ENCODE results near the gene PCDHGC3. TPM values are rescaled to one million over a fixed set of nuclear protein-coding genes. Genes with fewer than 3 reads are reported as not detected.
"Not testable (repeated sequence)": the region's sequence is repeated elsewhere in the genome, so short reads cannot be mapped to it uniquely, and the experiment has no call there.

Gene PCDHGC3
- 11.0 and 60.3 TPM in 2 replicates for total RNA-seq (ENCODE audit: low replicate concordance)
- long read RNA-seq, partial matches to known transcripts: 0 of 2 reads
- long read RNA-seq, other reads (novel, unspliced or antisense): 0 of 2 reads

DNA sequence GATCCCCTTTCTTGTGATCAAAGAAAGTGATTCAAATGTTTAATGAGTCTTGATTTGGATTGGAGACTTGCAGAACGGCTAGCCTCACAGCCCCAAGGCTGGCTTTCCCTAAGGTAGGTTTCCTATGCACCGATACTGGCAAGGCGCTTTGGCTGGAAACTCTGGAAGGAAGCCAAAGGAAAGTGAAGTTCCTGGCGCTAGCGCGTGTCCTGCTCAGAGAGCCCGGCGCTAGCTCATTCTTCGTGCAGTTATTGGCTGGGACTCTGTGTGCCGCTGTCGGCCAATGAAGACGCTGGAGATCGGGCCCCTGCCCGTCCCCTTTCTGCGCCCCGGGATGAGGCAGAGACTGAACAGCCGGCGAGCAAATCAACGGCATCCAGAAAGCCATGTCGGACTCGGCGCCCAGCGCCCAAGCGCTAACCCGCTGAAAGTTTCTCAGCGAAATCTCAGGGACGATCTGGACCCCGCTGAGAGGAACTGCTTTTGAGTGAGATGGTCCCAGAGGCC, at the start of gene PCDHGC3:
Gene PCDHGC3 (plus strand): TSS at position 342 of the 507 bp plus-strand sequence. CDS start 151 bp downstream, at position 493.
- peaks cover 9% of the 10 kb centered on the region for H3K4me1 Mint-ChIP-seq (ENCODE audit: unreplicated experiment)
- H3K36me3 Mint-ChIP-seq: peaks cover 35% of the 10 kb centered on the region
- H3K4me3 Mint-ChIP-seq: peak within 1 kb of the TSS; percentile 99
- peaks cover 13% of the 10 kb centered on the region for H3K27me3 Mint-ChIP-seq
- peak within 1 kb of the TSS; percentile 85 for H3K27ac Mint-ChIP-seq
- TF ChIP-seq, protein P1, sequence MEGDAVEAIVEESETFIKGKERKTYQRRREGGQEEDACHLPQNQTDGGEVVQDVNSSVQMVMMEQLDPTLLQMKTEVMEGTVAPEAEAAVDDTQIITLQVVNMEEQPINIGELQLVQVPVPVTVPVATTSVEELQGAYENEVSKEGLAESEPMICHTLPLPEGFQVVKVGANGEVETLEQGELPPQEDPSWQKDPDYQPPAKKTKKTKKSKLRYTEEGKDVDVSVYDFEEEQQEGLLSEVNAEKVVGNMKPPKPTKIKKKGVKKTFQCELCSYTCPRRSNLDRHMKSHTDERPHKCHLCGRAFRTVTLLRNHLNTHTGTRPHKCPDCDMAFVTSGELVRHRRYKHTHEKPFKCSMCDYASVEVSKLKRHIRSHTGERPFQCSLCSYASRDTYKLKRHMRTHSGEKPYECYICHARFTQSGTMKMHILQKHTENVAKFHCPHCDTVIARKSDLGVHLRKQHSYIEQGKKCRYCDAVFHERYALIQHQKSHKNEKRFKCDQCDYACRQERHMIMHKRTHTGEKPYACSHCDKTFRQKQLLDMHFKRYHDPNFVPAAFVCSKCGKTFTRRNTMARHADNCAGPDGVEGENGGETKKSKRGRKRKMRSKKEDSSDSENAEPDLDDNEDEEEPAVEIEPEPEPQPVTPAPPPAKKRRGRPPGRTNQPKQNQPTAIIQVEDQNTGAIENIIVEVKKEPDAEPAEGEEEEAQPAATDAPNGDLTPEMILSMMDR (conservative IDR thresholded peaks at IDR 0.05): peak; percentile 41
- no peak for DNase-seq (ENCODE audit: extremely low spot score, unreplicated experiment)
- H3K9me3 Mint-ChIP-seq: no peaks in the 10 kb centered on the region

DNA sequence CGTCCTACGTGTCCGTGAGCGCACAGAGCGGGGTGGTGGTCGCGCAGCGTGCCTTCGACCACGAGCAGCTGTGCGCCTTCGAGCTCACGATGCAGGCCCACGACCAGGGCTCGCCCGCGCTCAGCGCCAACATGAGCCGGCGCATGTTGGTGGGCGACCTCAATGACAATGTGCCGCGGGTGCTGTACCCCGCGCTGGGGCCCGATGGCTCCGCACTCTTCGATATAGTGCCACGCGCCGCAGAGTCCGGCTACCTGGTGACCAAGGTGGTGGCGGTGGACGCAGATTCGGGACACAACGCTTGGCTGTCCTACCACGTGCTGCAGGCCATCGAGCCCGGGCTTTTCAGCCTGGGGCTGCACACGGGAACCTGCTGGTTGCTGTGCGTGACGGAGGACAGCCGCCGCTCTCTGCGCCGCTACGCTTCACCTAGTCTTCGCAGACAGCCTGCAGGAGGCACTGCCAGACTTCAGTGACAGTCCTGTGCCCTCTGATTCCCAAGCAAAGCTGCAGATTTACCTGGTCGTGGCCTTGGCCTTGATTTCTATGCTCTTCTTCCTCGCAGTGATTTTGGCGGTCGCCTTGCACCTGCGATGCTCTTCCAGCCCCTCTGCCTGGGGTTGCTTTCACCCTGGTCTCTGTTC, 47.9 kb upstream of the PCDHGC3 start:
- peaks cover 39% of the 10 kb centered on the region for H3K36me3 Mint-ChIP-seq
- peaks cover 21% of the 10 kb centered on the region for H3K9me3 Mint-ChIP-seq
- H3K27me3 Mint-ChIP-seq: no peaks in the 10 kb centered on the region
- TF ChIP-seq, protein P1 (conservative IDR thresholded peaks at IDR 0.05): no peak
- no peaks in the 10 kb centered on the region for H3K4me1 Mint-ChIP-seq (ENCODE audit: unreplicated experiment)
- peak overlapping the region; percentile 34 for H3K4me3 Mint-ChIP-seq
- no peak for DNase-seq (ENCODE audit: extremely low spot score, unreplicated experiment)
- H3K27ac Mint-ChIP-seq: no peak overlapping the region

DNA sequence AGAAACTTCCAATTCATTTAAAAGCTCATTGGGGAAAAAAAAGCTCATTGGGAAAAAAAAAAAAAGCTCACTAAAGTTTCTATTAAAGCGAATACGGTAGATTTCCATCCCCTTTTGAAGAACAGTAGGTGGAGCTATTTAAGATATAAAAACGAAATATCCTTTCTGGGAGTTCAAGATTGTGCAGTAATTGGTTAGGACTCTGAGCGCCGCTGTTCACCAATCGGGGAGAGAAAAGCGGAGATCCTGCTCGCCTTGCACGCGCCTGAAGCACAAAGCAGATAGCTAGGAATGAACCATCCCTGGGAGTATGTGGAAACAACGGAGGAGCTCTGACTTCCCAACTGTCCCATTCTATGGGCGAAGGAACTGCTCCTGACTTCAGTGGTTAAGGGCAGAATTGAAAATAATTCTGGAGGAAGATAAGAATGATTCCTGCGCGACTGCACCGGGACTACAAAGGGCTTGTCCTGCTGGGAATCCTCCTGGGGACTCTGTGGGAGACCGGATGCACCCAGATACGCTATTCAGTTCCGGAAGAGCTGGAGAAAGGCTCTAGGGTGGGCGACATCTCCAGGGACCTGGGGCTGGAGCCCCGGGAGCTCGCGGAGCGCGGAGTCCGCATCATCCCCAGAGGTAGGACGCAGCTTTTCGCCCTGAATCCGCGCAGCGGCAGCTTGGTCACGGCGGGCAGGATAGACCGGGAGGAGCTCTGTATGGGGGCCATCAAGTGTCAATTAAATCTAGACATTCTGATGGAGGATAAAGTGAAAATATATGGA, 45.2 kb upstream of the PCDHGC3 start, which contains the start of gene PCDHGA12:
Gene PCDHGA12 (plus strand): TSS at position 176 of the 782 bp plus-strand sequence. CDS start 253 bp downstream, at position 429.
- Mint-ChIP-seq H3K36me3 (peaks cover 44% of the 10 kb centered on the region), H3K4me3 (no peak within 1 kb of the TSS), H3K9me3 (peaks cover 16% of the 10 kb centered on the region), H3K27ac (no peak within 1 kb of the TSS), H3K27me3 (no peaks in the 10 kb centered on the region), H3K4me1 (ENCODE audit: unreplicated experiment) (no peaks in the 10 kb centered on the region)
- no peak for DNase-seq (ENCODE audit: extremely low spot score, unreplicated experiment)
- TF ChIP-seq, protein P1 (conservative IDR thresholded peaks at IDR 0.05): no peak

DNA sequence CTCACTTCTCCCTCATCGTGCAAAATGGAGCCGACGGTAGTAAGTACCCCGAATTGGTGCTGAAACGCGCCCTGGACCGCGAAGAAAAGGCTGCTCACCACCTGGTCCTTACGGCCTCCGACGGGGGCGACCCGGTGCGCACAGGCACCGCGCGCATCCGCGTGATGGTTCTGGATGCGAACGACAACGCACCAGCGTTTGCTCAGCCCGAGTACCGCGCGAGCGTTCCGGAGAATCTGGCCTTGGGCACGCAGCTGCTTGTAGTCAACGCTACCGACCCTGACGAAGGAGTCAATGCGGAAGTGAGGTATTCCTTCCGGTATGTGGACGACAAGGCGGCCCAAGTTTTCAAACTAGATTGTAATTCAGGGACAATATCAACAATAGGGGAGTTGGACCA, 44.5 kb upstream of the PCDHGC3 start:
- TF ChIP-seq, protein P1 (conservative IDR thresholded peaks at IDR 0.05): no peak
- Mint-ChIP-seq H3K4me3 (no peak overlapping the region), H3K36me3 (peaks cover 40% of the 10 kb centered on the region), H3K9me3 (peaks cover 19% of the 10 kb centered on the region), H3K27me3 (no peaks in the 10 kb centered on the region), H3K4me1 (ENCODE audit: unreplicated experiment) (no peaks in the 10 kb centered on the region), H3K27ac (no peak overlapping the region)
- no peak for DNase-seq (ENCODE audit: extremely low spot score, unreplicated experiment)

DNA sequence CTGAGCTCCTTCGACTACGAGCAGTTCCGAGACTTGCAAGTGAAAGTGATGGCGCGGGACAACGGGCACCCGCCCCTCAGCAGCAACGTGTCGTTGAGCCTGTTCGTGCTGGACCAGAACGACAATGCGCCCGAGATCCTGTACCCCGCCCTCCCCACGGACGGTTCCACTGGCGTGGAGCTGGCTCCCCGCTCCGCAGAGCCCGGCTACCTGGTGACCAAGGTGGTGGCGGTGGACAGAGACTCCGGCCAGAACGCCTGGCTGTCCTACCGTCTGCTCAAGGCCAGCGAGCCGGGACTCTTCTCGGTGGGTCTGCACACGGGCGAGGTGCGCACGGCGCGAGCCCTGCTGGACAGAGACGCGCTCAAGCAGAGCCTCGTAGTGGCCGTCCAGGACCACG, 43.5 kb upstream of the PCDHGC3 start:
- not testable (repeated sequence) for H3K4me1 Mint-ChIP-seq (ENCODE audit: unreplicated experiment); H3K4me3 Mint-ChIP-seq; H3K27ac Mint-ChIP-seq; H3K27me3 Mint-ChIP-seq; DNase-seq (ENCODE audit: extremely low spot score, unreplicated experiment)
- Mint-ChIP-seq H3K9me3 (peaks cover 14% of the 10 kb centered on the region), H3K36me3 (peaks cover 43% of the 10 kb centered on the region)

DNA sequence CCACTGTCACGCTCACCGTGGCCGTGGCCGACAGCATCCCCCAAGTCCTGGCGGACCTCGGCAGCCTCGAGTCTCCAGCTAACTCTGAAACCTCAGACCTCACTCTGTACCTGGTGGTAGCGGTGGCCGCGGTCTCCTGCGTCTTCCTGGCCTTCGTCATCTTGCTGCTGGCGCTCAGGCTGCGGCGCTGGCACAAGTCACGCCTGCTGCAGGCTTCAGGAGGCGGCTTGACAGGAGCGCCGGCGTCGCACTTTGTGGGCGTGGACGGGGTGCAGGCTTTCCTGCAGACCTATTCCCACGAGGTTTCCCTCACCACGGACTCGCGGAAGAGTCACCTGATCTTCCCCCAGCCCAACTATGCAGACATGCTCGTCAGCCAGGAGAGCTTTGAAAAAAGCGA, 43.0 kb upstream of the PCDHGC3 start:
- H3K27ac Mint-ChIP-seq; H3K4me3 Mint-ChIP-seq; DNase-seq (ENCODE audit: extremely low spot score, unreplicated experiment); H3K4me1 Mint-ChIP-seq (ENCODE audit: unreplicated experiment); H3K27me3 Mint-ChIP-seq: not testable (repeated sequence)
- Mint-ChIP-seq H3K9me3 (peaks cover 14% of the 10 kb centered on the region), H3K36me3 (peaks cover 43% of the 10 kb centered on the region)
